COLO668 (cell line): ENCODE results near the gene SYT8.
"Not testable (repeated sequence)": the region's sequence is repeated elsewhere in the genome, so short reads cannot be mapped to it uniquely, and the experiment has no call there.

Experiments
- DNase-seq: peaks from one replicate; lab custom pipeline; 2025; ENCODE audit not compliant: unreplicated experiment; lab: John Stamatoyannopoulos, UW

The SYT8 gene

GRCh38 chr11:1872267-1872985, 37.6 kb downstream of the SYT8 start:
- DNase-seq, result no peak

- no peak for DNase-seq
These were observed 38.4 kb downstream of the SYT8 start for GRCh38 chr11:1873048-1873812.

GRCh38 chr11:1873813-1874150, 39.0 kb downstream of the SYT8 start:
- DNase-seq, result not testable (repeated sequence)

GRCh38 chr11:1874441-1875092, 39.8 kb downstream of the SYT8 start:
- DNase-seq, result not testable (repeated sequence)

GRCh38 chr11:1875093-1875850, 40.5 kb downstream of the SYT8 start:
- peak; percentile 17 for DNase-seq

GRCh38 chr11:1875851-1876301, 41.1 kb downstream of the SYT8 start:
- not testable (repeated sequence) for DNase-seq

GRCh38 chr11:1876361-1877063, 41.7 kb downstream of the SYT8 start:
- peak; percentile 10 for DNase-seq

GRCh38 chr11:1877211-1878136, 42.7 kb downstream of the SYT8 start:
- DNase-seq, result peak; percentile 44

- DNase-seq, result no peak
These were observed 43.6 kb downstream of the SYT8 start for GRCh38 chr11:1878137-1879031.

GRCh38 chr11:1879342-1879940, 44.7 kb downstream of the SYT8 start:
- no peak for DNase-seq

- no peak for DNase-seq
These were observed 45.3 kb downstream of the SYT8 start for GRCh38 chr11:1879941-1880720.

GRCh38 chr11:1880746-1881441, 46.1 kb downstream of the SYT8 start:
- no peak for DNase-seq

GRCh38 chr11:1881442-1882264, 46.9 kb downstream of the SYT8 start:
- no peak for DNase-seq

- peak; percentile 54 for DNase-seq
These were observed 47.8 kb downstream of the SYT8 start for GRCh38 chr11:1882265-1883238.
